ENCODE measurements around the gene GPR150. TPM values are rescaled to one million over a fixed set of nuclear protein-coding genes. Genes with fewer than 3 reads are reported as not detected.

The GPR150 gene
- total and polyA plus RNA-seq, 9 of the 15 experiments (the other 6 are each of a cell fraction or from before 2014, with no cell fraction given): not detected

DNA sequence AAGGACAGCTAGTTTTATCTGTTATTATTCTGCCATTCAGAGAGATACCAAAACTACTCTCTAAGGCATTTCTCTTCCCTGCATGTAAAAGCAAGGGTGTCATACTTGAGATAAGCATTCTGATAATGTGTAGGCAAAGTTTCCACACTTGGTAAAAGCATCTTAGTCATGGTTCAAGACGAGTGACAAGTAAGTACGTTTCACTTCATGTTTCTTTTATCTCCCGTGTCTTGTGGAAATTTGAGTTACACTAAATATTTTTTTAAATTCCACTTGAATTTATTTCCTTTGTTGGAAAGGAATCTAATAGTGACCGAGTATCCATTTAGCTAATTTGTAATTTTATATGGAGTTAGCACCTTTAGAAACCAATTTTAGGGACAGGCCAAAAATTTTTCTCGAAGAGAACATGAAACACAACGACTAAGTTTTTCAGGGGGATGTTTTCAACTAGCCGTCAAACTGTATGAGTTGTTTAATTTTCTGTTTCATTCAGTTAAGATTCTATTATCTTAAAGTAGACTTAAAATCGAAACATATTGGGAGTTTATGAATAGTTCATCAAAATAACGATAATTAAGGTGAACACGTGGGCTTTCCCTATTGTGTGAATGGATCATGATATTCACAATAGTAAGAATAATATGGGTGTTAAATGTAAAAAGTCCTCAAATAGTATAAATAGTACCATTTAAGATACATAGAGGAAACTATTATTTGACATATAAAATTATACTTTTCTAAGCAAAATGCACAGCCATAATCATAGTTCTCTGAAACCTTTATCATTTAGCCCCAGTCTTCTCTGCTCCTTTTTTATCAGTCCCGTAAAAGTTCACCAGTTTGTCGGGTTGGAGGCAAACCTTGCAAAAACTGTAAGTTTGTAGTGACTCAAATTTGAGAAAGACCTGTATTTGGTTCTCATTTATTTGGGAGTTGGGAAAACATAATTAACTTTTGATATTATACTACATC is 28.3 kb downstream of the GPR150 start (continued):
- TF ChIP-seq GABPB2 (CRISPR knock-in tag; conservative IDR thresholded peaks at IDR 0.05): no peak
- TF ChIP-seq BRD9 (IDR thresholded peaks at IDR 0.05; ENCODE audit: low read depth, partially characterized antibody): peak; percentile 78
- TF ChIP-seq ZEB2 (IDR thresholded peaks at IDR 0.05): peak; percentile 53; the same call in 1 of the 2 replicates
- peak; percentile 71; the same call in 1 of the 2 replicates for TF ChIP-seq LEF1 (IDR thresholded peaks at IDR 0.05)
- TF ChIP-seq THRAP3 (IDR thresholded peaks at IDR 0.05; ENCODE audit: borderline replicate concordance): 0 out of 2 replicates have a peak, but pooled peaks have one; percentile 56
- TF ChIP-seq RFX7 (CRISPR knock-in tag; IDR thresholded peaks at IDR 0.05): no peak; the same call in 1 of the 2 replicates
- TF ChIP-seq HNRNPLL (IDR thresholded peaks at IDR 0.05; ENCODE audit: low read depth, low read length, poor library complexity, severe bottlenecking): no peak
- TF ChIP-seq POLR2B (IDR thresholded peaks at IDR 0.05; ENCODE audit: low read depth, partially characterized antibody): peak; percentile 81
- no peak for TF ChIP-seq ZSCAN32 (CRISPR knock-in tag; IDR thresholded peaks at IDR 0.05)
- no peak for TF ChIP-seq SAP30 (IDR thresholded peaks at IDR 0.05; ENCODE audit: borderline replicate concordance, insufficient read depth, low read depth, low read length, poor library complexity, severe bottlenecking)
- no peak for TF ChIP-seq COPS2 (conservative IDR thresholded peaks at IDR 0.05)
- TF ChIP-seq ASH1L (IDR thresholded peaks at IDR 0.05; ENCODE audit: borderline replicate concordance, low read depth, partially characterized antibody): peak; percentile 17
- no peak for TF ChIP-seq ZNF830 (CRISPR knock-in tag; IDR thresholded peaks at IDR 0.05)
- TF ChIP-seq MCM3 (IDR thresholded peaks at IDR 0.05): no peak
- TF ChIP-seq ZBTB5 (IDR thresholded peaks at IDR 0.05): no peak
- TF ChIP-seq, protein P1, sequence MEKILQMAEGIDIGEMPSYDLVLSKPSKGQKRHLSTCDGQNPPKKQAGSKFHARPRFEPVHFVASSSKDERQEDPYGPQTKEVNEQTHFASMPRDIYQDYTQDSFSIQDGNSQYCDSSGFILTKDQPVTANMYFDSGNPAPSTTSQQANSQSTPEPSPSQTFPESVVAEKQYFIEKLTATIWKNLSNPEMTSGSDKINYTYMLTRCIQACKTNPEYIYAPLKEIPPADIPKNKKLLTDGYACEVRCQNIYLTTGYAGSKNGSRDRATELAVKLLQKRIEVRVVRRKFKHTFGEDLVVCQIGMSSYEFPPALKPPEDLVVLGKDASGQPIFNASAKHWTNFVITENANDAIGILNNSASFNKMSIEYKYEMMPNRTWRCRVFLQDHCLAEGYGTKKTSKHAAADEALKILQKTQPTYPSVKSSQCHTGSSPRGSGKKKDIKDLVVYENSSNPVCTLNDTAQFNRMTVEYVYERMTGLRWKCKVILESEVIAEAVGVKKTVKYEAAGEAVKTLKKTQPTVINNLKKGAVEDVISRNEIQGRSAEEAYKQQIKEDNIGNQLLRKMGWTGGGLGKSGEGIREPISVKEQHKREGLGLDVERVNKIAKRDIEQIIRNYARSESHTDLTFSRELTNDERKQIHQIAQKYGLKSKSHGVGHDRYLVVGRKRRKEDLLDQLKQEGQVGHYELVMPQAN (IDR thresholded peaks at IDR 0.05; ENCODE audit: borderline replicate concordance): no peak
- TF ChIP-seq GTF2E2 (tag; IDR thresholded peaks at IDR 0.05): no peak
- TF ChIP-seq CLOCK (CRISPR knock-in tag; IDR thresholded peaks at IDR 0.05; ENCODE audit: borderline replicate concordance): no peak
- no peak for TF ChIP-seq NR0B1 (IDR thresholded peaks at IDR 0.05; ENCODE audit: partially characterized antibody)
- TF ChIP-seq SNRNP70 (optimal IDR thresholded peaks at IDR 0.05; ENCODE audit: low read depth, low read length): no peak
